Right lobe of liver (tissue), 6 donors: ENCODE results near the gene AGRP. TPM values are rescaled to one million over a fixed set of nuclear protein-coding genes. Genes with fewer than 3 reads are reported as not detected.

Experiments used
- ATAC-seq, 4 donors: fragments of 200-7000 bp; cut with Tn5 transposase; one replicate each; pipeline ENCODE4 v1.9.1; 2020; ENCODE audit warnings: mild to moderate bottlenecking in 4 of 4, moderate library complexity in 4 of 4
- DNase-seq, 3 donors: peaks; one replicate each; pipeline ENCODE4 v3.0.0-alpha.2; 2020
- H3K27ac ChIP-seq, 3 donors: fragments of 200-600 bp; one replicate each; pipeline ENCODE4 v1.8.0; 2022
- H3K27me3 ChIP-seq, 2 donors: fragments of 200-600 bp; one replicate each; pipeline ENCODE4 v1.8.0; 2022
- H3K36me3 ChIP-seq, 4 donors: fragments of 200-600 bp; sonication (generic) in 1 of 4; one replicate each; pipeline versions ENCODE4 v1.5.1 to v1.8.0; 2017 to 2022; ENCODE audit warnings: control low read depth in 1 of 4
- H3K4me1 ChIP-seq, 4 donors: fragments of 200-600 bp; sonication (generic) in 1 of 4; one replicate each; pipeline versions ENCODE4 v1.5.1 to v1.8.0; 2017 to 2022; ENCODE audit warnings: control low read depth in 1 of 4
- H3K4me3 ChIP-seq, 3 donors: fragments of 200-600 bp; one replicate each; pipeline ENCODE4 v1.8.0; 2022
- H3K9me3 ChIP-seq, 4 donors: fragments of 200-600 bp; sonication (generic) in 1 of 4; one replicate each; pipeline versions ENCODE4 v1.5.1 to v1.8.0; 2017 to 2022; ENCODE audit warnings: control low read depth in 1 of 4
- CTCF ChIP-seq, 4 donors: fragments of 200-600 bp in 3 of 4; fragments of 450-650 bp in 1 of 4; IDR thresholded peaks; one replicate each; pipeline versions ENCODE4 v1.5.1 to v1.8.0; 2016 to 2022; ENCODE audit warnings: antibody characterized with exemption in 4 of 4, mild to moderate bottlenecking in 2 of 4
- POLR2A ChIP-seq: fragments of 450-650 bp; IDR thresholded peaks from one replicate; pipeline ENCODE4 v1.6.1; 2017; ENCODE audit warnings: antibody characterized with exemption, mild to moderate bottlenecking
- WGBS: methylation state at CpG from one replicate; pipeline ENCODE4 v1.1.6; 2018; ENCODE audit warnings: low coverage, low lambda C conversion rate; ENCODE audit not compliant: insufficient coverage; ENCODE audit errors: missing lambda C conversion rate; 5-methylcytosine and 5-hydroxymethylcytosine counted together
- intact Hi-C, 2 donors: fragments of 100-400 bp; cut with DNase I; formaldehyde crosslinking; loops; one replicate each; pipeline versions ENCODE4 v1.11.2 to v1.14.1; 2022
- total RNA-seq, 6 experiments: library from RNA; depleted of rRNA in 2 of 6; stranded (reverse); fragments of >200 nt in 2 of 6; fragmentation: NEBNext Ultra II Directional in 3 of 6; extraction: Animal tissue kit (Norgen Biotek cat#: 25700) in 3 of 6; gene quantifications; one replicate each; pipeline versions ENCODE4 v1.1.0 to v1.2.4, GENCODE V29; 2016 to 2023
- donor health status: DM: no; HTN: yes; CAD: no.
- donor health status: DM: no; HTN: no; CAD: no.
- donor health status: DM: no; HTN: no; CAD: no.
- donor health status: DM: no; HTN: yes; CAD: no.
- donor health status: DM: no; HTN: yes; CAD: no.

AGRP gene
- total RNA-seq, 6 experiments from 2014 or later, result not detected

GRCh38 chr16:67435758-67436164 is 47.6 kb downstream of the AGRP start:
- intact Hi-C loops, result no loop called here
- no peak for ATAC-seq
- TF ChIP-seq CTCF (IDR thresholded peaks at IDR 0.05), result no peak
- TF ChIP-seq POLR2A, result no peak
- Histone ChIP-seq H3K4me1 (peaks cover 0 to 10% (median 5%) of the 10 kb centered on the region in 4 donors), H3K9me3 (no peaks in the 10 kb centered on the region), H3K27ac (no peak overlapping the region), H3K36me3 (peaks cover 0 to 3% (median 0%) of the 10 kb centered on the region in 4 donors), H3K4me3 (no peak overlapping the region), H3K27me3 (no peaks in the 10 kb centered on the region)
- WGBS, result no CpG with 5 or more reads among the region's 16 CpGs
- no peak for DNase-seq

- intact Hi-C loops, result no loop called here
- DNase-seq, result no peak
- no peak overlapping the region for H3K27ac ChIP-seq
- peaks cover 0 to 33% (median 13%) of the 10 kb centered on the region in 4 donors for H3K4me1 ChIP-seq
- H3K36me3 ChIP-seq, result no peaks in the 10 kb centered on the region
- H3K4me3 ChIP-seq, result no peak overlapping the region
- TF ChIP-seq POLR2A (no peak), CTCF (IDR thresholded peaks at IDR 0.05) (no peak)
- ATAC-seq, result no peak
- H3K9me3 ChIP-seq, result no peaks in the 10 kb centered on the region
- H3K27me3 ChIP-seq, result no peaks in the 10 kb centered on the region
- no CpG with 5 or more reads among the region's 5 CpGs for WGBS
Observed at GRCh38 chr16:67433131-67433719, 50.1 kb downstream of the AGRP start.

Other genes starting within 250 kb of the AGRP start
- gene FHOD1, start 236.1 kb downstream of the AGRP start, total RNA-seq, result 1 to 10 TPM; 2.3 to 9.6 (median 3.5) TPM
- gene SLC9A5, start 234.6 kb downstream of the AGRP start, total RNA-seq, result under 1 TPM; 0.06 to 0.53 (median 0.15) TPM
- under 1 TPM; 0.09 to 0.53 (median 0.20) TPM for gene PLEKHG4, start 204.0 kb downstream of the AGRP start, total RNA-seq
- gene KCTD19, start 156.8 kb downstream of the AGRP start, total RNA-seq, result not detected
- not detected for gene LRRC36, start 156.7 kb downstream of the AGRP start, total RNA-seq
- under 1 TPM in 5 of 6 experiments, not detected in 1; 0.24 to 0.65 (median 0.37) TPM for gene TPPP3, start 90.0 kb downstream of the AGRP start, total RNA-seq
- 1 to 10 TPM; 1.2 to 4.0 (median 1.8) TPM for gene ZDHHC1, start 67.1 kb downstream of the AGRP start, total RNA-seq
- gene HSD11B2, start 52.4 kb downstream of the AGRP start, total RNA-seq, result 1 to 10 TPM; 1.3 to 2.7 (median 2.1) TPM
- 10 to 100 TPM; 33.6 to 84.6 (median 47.0) TPM for gene ATP6V0D1, start 2.4 kb downstream of the AGRP start, total RNA-seq
- 10 to 100 TPM; 19.9 to 35.0 (median 26.8) TPM for gene RIPOR1, start 45.3 kb upstream of the AGRP start, total RNA-seq
- gene CTCF, start 79.0 kb upstream of the AGRP start, total RNA-seq, result 10 to 100 TPM; 14.3 to 18.5 (median 17.0) TPM
- gene CARMIL2, start 161.6 kb upstream of the AGRP start, total RNA-seq, result 1 to 10 TPM in 3 of 6 experiments, under 1 TPM in 3; 0.39 to 3.4 (median 0.88) TPM
- 1 to 10 TPM; 4.0 to 8.2 (median 5.9) TPM for gene ACD, start 176.7 kb upstream of the AGRP start, total RNA-seq
- 1 to 10 TPM; 1.3 to 4.8 (median 2.6) TPM for gene PARD6A, start 177.4 kb upstream of the AGRP start, total RNA-seq
- 1 to 10 TPM; 4.4 to 8.9 (median 7.3) TPM for gene ENKD1, start 183.2 kb upstream of the AGRP start, total RNA-seq
- 1 to 10 TPM; 1.4 to 4.3 (median 2.5) TPM for gene C16orf86, start 183.3 kb upstream of the AGRP start, total RNA-seq
- 10 to 100 TPM; 19.7 to 39.7 (median 24.6) TPM for gene GFOD2, start 235.8 kb upstream of the AGRP start, total RNA-seq